RPMI7951 (cell line): ENCODE results near the gene ARSJ. TPM values are rescaled to one million over a fixed set of nuclear protein-coding genes. Genes with fewer than 3 reads are reported as not detected.

Experiments
- DNase-seq: peaks from one replicate; pipeline ENCODE4 v3.0.0-alpha.2; 2012; ENCODE audit warnings: low read depth
- total RNA-seq: library from RNA; depleted of rRNA; stranded (reverse); fragments of >200 nt; shearing (Covaris generic); gene quantifications from 2 replicates; pipeline ENCODE4 v1.2.3, GENCODE V29; 2014

ARSJ gene
- total RNA-seq, 1 experiment from 2014 or later = 7.1 TPM

DNA sequence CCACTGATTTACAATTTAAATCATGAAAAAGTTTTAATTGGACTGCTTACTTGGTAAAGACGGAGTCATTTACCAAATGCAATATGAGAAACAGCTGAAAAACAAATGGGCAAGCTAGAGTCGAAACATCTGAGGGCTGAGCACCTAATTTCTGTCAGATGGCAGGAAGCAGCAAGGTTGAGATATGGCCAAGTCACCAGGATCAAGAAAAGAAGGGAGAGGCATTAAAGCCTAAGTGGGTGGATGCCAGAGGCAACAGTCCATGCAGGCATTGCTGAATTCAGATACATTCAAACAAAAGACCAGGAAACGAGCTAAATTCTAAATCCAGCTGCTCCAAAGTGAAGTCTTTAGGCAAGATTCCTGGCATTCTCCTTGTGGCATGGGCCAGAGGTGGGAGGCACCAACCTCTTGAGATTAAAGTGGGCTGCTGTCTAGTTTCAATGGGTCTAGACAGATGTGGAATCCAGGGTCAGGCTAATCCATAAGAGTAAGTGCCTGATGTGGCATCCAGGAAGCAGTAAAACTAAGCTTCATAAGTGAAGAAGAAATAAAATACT is 8.0 kb upstream of the ARSJ start:
- no peak for DNase-seq

DNA sequence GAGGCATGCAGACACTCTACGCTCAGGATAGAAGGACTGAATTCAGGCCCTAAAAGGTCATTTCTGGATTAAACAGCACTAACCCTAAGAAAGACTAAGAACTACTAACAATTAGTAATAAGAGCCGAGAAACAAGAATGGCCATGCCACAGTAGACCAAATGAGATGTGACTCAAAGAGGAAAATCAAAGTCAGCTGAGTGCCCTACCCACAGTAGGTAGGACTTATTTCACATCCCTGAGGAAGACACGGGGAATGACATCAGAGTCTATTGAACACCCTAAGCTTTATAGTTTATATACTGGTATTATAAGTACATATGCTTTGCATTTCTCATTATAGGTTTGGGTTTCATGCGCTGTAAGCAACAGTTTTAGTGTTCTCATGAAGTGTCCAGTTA is 2.7 kb upstream of the ARSJ start:
- no peak for DNase-seq

DNA sequence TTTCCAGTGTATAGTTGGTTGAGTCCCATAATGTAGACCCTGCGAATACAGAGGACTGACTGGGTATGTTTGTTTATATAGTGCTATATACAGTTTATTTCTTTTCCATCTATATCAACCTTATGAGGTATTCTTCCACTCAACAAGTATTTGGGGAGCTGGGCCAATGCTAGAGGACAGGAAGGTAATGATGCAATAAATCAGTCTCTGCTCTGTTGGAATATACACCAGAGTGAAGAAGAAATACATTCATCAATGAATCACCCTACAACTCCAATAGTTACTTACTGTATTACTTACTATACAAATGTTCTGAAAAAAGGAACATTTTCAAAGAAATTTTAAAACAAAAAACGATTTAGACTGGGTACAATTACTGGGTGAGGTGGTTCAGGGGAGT is 2.1 kb upstream of the ARSJ start:
- DNase-seq = no peak

DNA sequence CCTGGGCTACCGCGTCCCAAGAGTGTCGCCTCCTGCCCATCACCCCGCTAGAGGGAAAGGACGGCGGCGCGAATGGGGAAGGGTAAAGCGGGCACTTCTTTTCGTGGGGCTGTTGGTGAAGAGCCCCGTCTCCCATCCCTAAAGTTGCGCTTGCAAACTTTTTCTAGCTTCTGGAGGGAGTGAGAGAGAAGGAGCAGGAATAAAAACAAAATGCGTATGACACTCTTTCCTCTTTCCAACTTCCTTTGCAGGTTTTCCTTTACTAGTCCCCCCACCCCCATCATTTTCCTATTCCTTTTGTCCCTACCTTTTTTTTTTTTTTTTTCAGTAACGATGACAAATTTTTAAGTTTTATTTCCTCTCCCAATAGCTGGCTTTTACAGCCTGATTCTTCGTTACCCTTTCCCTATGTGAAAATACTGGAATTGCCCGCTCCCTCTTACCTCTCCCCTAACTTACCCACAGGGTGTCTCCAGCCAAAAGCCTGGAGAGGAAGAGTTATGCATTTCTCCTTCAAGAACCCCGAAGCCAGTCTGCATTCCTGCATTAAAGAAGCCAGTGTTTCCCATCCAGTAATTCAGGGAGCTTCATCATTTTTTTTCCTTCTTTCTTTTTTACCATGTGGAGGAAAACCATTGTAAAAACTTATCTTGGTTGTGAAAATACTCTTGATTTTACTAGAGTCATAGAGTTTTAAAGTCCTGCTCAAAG is 613 bp upstream of the ARSJ start:
- DNase-seq = no peak

DNA sequence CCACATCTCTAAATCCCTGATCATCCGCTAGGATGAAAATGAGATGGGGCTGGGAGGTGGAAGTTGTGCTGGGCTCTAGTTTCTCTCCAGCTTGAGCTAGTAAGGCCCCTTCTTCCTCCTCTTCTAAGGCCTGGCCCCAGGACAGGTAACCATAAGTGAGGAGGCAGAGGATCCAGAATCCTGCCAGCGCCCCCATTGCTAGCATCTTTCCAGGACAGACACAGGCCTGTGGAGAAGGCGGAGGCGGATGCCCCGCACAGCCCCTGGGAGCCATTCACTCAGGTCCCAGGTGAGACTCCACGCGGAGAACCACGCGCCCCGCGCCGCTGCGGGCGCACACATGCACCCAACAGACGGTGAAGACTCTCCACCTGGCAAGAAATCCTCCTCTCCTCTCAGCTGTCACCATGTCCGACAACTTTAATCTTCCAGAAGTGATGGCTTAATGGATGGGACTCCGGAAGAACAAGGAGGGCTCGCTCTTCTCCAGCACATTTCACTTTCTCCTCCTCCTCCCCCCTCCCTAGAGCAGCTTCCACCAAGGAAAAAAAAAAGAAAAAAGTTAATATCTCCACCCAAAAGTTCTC is 793 bp downstream of the ARSJ start:
- DNase-seq = no peak

DNA sequence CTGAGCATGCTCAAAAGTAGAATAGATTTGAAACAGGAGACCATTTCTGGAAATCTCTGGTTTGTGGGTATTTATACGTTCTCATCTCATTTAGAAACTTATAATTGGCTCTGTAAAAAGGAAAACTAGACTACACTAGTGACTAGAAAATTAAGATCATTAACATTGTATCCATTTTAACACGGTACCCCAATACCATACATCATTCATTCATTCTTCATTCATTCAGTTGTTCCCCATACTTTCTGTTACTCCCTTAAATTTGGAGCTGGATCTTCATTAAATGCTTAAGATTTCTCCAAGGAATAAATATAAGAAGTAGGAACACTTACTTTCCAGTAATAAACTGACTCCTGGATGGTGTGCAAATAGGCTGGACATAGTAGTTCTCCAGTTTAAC is 1.3 kb downstream of the ARSJ start:
- DNase-seq = no peak

DNA sequence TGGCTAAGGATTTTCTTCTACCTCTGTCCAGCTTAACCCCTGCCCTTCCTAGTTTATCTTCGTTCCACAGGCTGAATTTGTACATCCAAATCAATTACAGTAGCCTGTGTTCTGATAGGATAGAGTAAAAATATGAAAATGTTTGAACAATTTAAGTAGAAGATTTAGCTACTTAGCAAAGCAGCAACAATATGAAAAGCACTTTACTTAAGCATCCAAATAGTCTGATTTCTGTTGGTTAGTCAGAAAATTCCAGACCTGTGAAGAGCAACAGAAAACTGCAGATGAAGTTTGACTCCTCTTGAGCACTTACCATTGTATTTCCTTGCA is 2.0 kb downstream of the ARSJ start:
- no peak for DNase-seq

DNA sequence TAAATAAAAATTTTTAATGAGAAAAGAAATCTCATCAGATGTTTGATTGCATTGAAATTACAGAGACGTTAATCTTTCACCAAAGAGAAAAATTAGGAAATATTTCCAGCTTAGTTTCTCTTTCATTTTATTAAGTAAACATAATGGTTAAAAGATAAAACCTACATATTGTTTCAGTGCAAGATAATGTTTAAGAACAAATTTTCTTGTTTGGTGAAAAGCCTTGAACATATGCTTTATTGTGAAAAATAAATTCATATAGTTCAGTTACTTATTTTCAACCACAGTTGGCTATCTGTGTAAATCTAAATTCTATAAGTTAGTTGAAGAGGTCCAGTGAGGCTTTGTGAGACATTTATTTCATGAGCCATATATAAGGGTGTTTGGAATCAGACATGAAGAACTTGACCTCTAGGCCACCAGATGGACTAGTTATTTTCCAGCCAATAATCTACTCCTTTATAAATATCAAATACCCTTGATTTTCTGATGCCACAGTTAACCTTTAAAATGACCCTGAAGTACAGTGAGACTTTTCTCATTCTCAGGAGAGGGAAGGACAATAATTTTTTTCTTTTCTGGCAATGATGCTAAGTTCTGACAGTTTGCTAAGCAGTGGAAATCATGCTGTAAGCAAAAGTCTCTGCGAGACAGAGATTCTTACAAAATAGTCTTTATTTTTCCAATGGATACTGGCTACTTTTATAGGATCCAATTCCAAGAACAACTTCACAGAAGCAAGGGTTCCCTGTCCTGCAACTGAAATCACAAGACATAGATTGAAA is 2.5 kb downstream of the ARSJ start:
- no peak for DNase-seq

DNA sequence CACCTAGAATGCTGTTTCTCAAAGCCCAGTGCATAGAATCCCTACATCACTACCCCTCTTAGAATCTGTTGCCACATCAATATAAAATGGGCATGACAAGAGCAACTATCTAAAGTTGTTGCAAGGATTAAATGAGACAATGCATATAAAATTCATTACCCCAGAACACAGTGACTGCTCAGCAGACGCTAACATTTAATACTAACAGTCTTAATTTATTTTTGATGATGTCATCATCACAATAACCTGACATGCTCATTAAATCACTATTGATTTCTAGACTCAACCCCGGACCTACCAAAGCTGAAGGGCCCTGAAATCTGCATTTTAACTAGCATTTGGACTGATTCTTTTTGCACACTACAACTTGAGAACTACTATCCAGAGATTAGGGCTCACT is 3.9 kb downstream of the ARSJ start:
- no peak for DNase-seq

DNA sequence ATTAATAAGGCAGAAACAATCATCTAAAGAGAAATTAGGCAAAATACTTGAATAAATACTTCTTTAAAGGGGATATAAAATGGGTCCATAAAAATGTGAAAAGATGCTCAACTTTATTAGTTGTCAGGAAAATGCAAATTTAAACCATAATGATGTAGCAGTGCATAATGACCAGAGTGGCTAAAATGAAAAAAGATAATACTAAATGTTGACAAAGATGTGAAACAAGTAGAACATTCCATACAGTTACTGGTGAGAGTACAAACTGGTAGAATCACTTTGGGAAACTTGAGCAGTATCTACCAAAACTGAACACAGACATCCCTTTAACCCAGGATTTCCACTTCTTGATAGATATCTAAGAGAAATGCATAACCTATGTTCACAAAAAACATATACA is 5.0 kb downstream of the ARSJ start:
- no peak for DNase-seq

DNA sequence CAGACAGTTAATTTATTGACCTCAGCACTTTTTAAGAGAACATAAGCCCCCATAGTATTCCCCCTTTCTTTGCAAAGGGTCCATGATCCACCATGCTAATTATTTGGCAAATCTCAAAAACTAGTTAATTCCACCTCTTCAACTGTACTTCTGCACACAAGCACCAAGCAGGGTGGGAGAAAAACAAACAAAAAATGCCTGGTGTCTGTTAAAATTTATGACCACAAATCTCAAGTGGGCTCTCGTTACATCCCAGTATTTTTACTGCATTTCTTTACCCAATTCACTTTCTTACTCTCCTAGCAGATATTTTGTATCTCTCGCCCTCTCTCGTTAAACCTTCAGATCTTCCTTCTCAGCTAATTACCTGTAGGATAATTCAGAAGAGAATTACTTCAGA is 6.1 kb downstream of the ARSJ start:
- DNase-seq = no peak

DNA sequence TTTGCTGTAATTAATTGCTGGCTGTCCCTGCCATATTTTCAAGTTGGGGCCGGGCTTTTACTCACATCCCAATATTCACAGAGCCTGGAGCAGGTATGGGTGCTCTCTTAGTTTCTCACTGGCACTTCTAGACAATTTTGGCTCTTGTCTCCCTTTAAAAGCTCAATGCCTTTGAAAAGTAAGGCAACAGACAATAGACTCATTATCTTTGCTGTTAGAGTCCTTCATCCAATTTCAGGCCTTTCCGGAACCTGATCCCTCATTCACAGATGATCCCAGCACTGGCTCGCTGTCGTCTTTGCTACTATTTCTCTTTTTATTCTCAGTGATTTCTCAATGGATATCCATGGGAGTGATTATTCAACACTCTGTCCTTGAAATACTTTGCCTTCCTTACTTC is 6.7 kb downstream of the ARSJ start:
- no peak for DNase-seq

DNA sequence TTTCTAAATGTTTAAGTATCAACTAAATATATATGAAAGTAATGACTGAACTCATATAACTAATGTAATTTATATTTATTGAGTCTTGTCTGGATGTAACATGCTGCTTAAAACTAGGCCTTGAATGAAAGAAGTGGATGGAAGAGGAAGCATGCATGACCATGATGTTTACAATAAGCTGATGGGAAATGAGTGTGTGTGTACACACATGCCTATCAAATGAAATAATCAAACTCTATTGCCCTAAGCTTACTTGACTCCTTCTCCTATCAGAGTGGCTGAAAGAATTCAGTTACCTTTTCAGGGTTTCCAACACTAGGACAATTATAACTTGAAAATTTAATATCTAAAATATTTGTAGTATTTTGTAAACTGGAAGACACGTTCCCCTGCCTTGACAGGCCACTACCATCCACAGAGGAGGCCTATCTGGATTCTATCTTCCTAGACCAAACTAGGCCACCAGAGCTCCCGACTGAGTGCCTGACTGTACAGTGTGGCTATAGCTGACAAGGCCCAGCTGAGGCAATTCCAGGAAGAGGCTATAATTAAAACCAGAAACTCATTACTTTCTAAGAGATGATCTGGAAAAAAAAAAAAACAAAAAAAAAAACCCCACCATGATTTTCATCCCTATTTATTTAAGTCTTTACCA is 7.6 kb downstream of the ARSJ start:
- peak; percentile 56 for DNase-seq

DNA sequence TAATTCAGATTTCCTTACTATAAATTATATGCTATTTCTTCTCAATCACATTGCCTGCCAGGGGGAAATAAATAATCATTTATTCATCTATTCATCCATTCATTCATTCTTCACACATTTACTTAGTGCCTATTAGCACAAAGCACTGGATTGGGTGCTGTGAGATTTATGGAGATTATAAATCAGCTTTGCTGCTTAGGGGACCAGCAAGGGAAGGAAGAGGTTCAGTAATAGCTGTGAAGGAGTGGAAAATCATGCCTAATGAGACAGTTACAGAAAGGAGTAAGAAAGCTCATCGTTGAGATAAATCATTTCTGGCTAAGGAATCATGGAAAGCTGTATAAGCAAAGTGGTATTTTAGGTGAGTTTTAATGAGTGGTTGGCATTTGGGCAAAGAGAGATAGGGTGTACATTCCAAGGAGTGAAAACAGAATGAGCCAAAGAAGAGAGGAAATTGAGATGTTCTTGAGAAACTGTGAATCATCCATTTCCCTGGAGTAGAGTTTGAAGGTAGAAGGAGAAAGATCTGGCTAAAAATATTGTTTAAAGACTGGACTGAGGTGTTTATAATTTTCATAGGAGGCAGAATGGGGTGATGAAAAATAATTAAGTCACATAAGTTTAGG is 9.6 kb downstream of the ARSJ start:
- DNase-seq = no peak

DNA sequence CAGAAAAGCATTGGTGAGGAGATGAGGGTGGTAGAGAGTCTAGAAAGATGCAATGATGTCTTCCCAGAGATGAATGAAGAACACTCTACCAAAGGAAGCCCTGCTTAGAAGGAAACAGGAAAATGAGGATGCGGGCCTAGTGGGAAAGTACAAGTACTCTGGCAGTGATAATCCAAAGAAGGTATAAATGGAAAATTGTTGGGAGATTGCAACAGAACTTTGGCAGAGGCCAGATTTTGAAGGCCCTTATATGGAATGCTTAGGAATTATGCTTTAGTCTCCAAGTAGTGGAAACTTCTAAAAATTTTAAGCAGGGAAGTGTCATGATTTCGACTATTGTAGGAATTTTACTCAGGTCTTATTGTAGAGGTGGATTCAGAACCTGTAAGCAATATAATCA is 11.0 kb downstream of the ARSJ start:
- DNase-seq = no peak

DNA sequence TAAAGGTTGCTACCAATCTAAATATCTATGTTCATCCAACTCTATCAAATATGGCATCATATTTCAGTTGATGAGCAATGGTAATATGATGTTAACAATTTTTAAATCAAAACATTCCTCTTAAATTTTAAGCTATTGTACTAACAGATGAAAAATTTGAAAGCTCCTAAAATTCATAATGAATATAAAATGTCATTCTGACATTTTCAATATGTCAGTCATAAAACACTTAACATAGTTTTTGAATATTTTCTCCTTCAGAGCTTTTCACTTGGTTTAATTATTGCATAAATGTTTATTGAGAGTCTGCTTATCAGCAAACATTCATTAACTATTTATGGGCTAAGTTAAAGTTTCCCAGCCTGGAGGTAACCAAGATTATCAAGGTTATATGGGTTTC is 11.8 kb downstream of the ARSJ start:
- DNase-seq = no peak

DNA sequence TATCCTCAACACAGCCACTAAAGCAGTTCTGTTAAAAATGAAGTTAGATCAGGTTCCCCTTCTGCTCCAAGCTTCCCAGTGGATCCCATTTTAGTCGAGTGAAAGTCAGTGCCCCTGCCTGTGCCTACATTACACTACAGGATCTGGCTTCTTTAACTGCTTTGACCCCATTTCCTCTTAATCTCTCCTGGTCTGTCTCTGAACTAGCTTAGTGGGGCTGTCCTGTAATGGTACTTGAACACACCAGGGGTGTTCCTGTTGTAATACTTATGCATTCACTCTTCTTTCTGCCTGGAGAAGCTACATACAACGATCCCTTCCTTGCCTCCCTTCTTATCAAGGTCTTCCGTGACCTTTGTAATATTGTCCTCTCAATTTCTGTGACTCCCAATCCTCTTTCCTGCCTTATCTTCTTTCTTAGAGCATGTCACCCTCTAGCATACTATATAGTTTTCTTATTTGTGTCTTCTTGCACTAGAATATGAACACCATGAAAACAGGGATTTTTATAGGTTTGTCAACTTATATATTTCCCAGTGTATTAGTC is 16.7 kb downstream of the ARSJ start:
- DNase-seq = no peak

DNA sequence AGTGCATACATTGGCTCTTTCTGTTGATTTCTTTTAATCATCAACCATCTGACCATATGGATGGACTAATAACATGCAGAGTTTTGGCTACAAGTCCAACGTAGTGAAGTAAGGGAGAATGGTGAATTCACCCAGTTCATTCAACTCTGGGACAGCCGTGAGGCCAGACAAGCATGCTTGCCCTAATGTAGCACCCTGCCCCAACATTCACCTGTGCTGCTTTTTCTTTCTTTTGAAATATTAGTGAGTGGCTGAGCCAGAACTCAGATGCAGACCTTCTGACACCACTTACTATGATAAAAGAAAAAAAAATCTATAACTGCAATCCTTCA is 17.5 kb downstream of the ARSJ start:
- DNase-seq = no peak

DNA sequence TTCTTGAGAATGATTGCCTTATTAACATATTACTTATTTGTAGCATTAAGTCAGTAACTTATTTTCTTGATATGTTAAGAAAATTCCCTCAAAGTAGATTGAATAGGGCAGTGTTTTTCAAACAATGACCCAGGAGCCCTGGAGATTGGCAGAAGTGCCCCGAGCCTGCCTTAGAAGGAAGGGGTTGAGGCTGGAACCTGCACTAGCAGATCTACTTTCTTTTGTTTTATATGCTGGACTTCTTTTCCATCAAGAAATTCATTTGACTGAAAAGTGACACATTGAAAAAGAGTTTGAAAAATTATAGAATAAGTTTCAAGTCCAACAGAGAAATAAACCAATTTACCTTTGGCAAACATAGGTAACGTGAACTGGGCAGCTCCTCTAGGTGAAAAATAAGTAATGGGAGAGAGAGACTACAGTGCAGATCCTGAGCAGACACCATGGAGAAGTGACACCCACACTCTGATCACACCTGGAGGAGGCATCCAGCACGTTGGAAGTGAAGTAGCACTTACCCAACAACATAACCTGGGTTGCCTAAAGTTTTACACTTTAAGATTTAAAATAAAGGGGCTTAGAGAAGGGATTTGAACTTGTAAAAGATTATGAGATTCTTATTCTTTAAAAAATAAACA is 18.6 kb downstream of the ARSJ start:
- no peak for DNase-seq

DNA sequence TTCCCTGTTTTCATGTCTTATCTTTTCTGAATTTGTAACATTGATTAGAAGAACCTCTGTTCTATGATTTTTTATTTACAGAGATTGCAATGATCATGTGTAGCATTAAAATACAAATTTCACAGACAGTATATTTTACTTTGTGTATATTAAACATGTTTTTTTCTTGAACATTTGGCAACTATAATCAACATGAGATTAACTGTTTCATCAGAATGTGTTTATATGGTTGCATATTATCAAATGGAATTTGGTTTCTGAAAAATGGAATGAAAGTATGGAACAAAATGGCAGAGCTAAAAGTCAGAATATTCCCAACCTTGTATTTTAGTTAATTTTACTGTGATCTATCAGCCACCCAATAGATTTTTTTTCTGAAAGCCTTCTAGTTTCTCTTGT is 19.9 kb downstream of the ARSJ start:
- DNase-seq = no peak

DNA sequence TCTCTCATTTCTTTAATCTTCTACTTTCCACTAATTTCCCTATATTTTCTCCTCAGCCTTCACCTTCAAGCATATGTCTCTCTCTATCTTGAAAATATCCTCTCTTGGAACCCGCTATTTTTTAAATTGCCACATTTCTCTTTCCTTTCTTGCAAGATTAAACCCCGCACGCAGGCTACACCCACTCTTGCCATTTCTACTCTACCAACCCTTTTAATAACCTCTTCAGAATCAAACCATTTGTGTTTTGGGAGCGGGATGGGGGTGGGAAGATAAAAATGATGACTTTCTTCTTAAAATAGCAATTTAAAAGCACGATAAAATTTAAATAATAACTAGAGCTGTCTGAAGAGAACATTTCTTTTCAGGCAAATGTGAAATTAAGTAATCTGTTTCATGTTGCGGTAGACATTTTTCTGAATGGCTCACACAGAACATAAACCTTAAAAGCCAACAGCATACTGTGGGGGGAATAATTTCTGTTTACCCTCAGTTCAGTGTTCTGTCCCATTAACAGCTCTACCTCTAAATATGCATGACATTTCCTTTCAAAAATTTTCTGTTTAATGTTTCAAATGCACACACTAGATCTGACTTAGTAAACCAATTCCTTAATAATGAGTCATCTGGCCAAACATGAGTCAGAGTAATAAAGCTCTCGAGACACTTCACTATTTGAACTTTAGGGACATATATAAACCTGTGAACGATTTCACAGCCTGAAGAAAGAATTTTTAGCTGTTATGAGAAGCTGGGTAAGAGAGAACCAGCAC is 20.5 kb downstream of the ARSJ start:
- DNase-seq = peak; percentile 92
